ENCODE data around the gene UCN.

DNA sequence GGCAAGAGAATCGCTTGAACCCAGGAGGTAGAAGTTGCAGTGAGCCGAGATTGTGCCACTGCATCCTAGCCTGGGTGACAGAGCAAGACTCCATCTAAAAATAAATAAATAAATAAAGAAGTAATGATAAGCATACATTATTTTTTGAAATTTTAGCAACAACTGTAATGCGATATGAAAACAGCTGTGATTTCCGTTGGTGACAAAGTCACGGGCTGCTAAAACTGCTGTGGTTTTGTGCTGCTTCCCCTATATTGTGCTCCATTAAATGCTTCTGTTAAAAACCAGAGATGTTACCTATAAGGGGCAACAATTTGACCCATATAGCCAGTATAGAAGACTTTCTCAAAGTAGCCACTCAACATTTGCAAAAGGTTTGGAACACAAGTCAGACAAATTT is 17.7 kb downstream of the UCN start:
- TF ChIP-seq CTCF (conservative IDR thresholded peaks at IDR 0.05 in 1 of 2, IDR thresholded peaks at IDR 0.05 in 1 of 2; ENCODE audit: extremely low read depth in 1 of 2, insufficient read depth in 1 of 2, low read depth in 1 of 2, low read length in 2 of 2) (no peak), EZH2 (IDR thresholded peaks at IDR 0.05; ENCODE audit: borderline replicate concordance, low read length) (no peak)
